Ovary (tissue), 9 donors: ENCODE measurements around the gene RRP7A. TPM values are rescaled to one million over a fixed set of nuclear protein-coding genes. Genes with fewer than 3 reads are reported as not detected.
"Not testable (repeated sequence)": the region's sequence is repeated elsewhere in the genome, so short reads cannot be mapped to it uniquely, and the experiment has no call there.

ENCODE experiments used
- DNase-seq, 5 donors: peaks; one replicate each; pipeline ENCODE4 v3.0.0-alpha.2; 2019 to 2020
- H3K27ac ChIP-seq, 2 donors: fragments of 200-600 bp; one replicate each; pipeline versions ENCODE4 v1.5.1 to v1.8.0; 2019 to 2022
- H3K27me3 ChIP-seq: fragments of 200-600 bp; one replicate; pipeline ENCODE4 v1.8.0; 2022
- H3K36me3 ChIP-seq: fragments of 200-600 bp; sonication (generic); one replicate; pipeline ENCODE4 v1.5.1; 2019
- H3K4me1 ChIP-seq: one replicate; pipeline ENCODE4 v1.8.1; 2013; ENCODE audit warnings: mild to moderate bottlenecking, moderate library complexity; ENCODE audit not compliant: insufficient read depth
- H3K4me3 ChIP-seq: fragments of 200-600 bp; sonication (generic); one replicate; pipeline ENCODE4 v1.5.1; 2017
- H3K9me3 ChIP-seq, 2 donors: fragments of 200-600 bp in 1 of 2; sonication (generic) in 1 of 2; one replicate each; pipeline versions ENCODE4 v1.5.1 to v1.8.1; 2013 to 2019; ENCODE audit warnings: mild to moderate bottlenecking in 1 of 2, moderate library complexity in 1 of 2
- CTCF ChIP-seq, 3 donors: fragments of 450-650 bp in 2 of 3; fragments of 200-600 bp in 1 of 3; IDR thresholded peaks; one replicate each; pipeline versions ENCODE4 v1.5.1 to v1.8.0; 2016 to 2022; ENCODE audit warnings: antibody characterized with exemption in 3 of 3, mild to moderate bottlenecking in 1 of 3
- EP300 ChIP-seq: sonication (generic); formaldehyde crosslinking; IDR thresholded peaks from one replicate; pipeline ENCODE4 v1.6.1; 2017; ENCODE audit warnings: antibody characterized with exemption
- POLR2A ChIP-seq: fragments of 450-650 bp; IDR thresholded peaks from one replicate; pipeline ENCODE4 v1.6.1; 2017; ENCODE audit warnings: antibody characterized with exemption, mild to moderate bottlenecking, moderate library complexity
- WGBS, 3 donors: extraction: QIAGEN DNeasy Blood & Tissue Kit in 1 of 3; methylation state at CpG; one replicate each; pipeline versions ENCODE4 v1.1.5 to v1.1.7; 2013 to 2017; 5-methylcytosine and 5-hydroxymethylcytosine counted together
- intact Hi-C, 4 donors: fragments of 100-400 bp; cut with DNase I; formaldehyde crosslinking; loops; one replicate each; pipeline versions ENCODE4 v1.11.0 to v1.15.1; 2022 to 2023
- polyA plus RNA-seq, 2 donors: library from polyadenylated mRNA; stranded (reverse); fragments of 200-250 nt in 1 of 2; fragments of 350-450 nt in 1 of 2; fragmentation: Illumina TruSeq in 1 of 2; extraction: RNeasy Lipid Tissue Mini Kit (QIAGEN cat#74804) in 1 of 2; gene quantifications; one replicate each; pipeline ENCODE4 v1.2.3, GENCODE V29; 2013 to 2014
- total RNA-seq, 7 donors: library from RNA; depleted of rRNA in 2 of 7; stranded (reverse); fragments of >200 nt in 2 of 7; fragmentation: NEBNext Ultra II Directional in 3 of 7; extraction: Animal tissue kit (Norgen Biotek cat#: 25700) in 3 of 7; gene quantifications; one replicate each; pipeline versions ENCODE4 v1.1.0 to v1.2.4, GENCODE V29; 2016 to 2023
- donor health status: DM: no; HTN: no; CAD: no; lungs with moderate emphysema.
- donor health status: DM: no; HTN: no; CAD: no.
- donor health status: Bipolar disorder and iron deficiency.
- donor health status: DM: yes; HTN: yes; CAD: no.
- donor health status: DM: no; HTN: no; CAD: no.
- donor health status: DM: yes; HTN: yes; CAD: no.

Gene RRP7A
- total and polyA plus RNA-seq, 9 donors = 9.3 to 43.9 (median 35.6) TPM

GRCh38 chr22:42553475-42554361 lies 34.1 kb upstream of the RRP7A start, which contains the start of gene SERHL2:
SERHL2 (plus strand) TSS chr22:42553956; CDS start chr22:42554021, 65 bp downstream.
- no peaks in the 10 kb centered on the region for H3K9me3 ChIP-seq
- H3K27me3 ChIP-seq = no peaks in the 10 kb centered on the region
- intact Hi-C loops = no loop called here
- peak; percentile 91 to 94 (median 93) for DNase-seq
- H3K36me3 ChIP-seq = no peaks in the 10 kb centered on the region
- 0 to 2% (median 1%) methylated on average over 50 to 75 of the region's 75 CpGs for WGBS, 3 donors
- TF ChIP-seq POLR2A = no peak
- no peak for TF ChIP-seq CTCF (IDR thresholded peaks at IDR 0.05)
- no peak for TF ChIP-seq EP300
- peak within 1 kb of the TSS; percentile 50 for H3K4me3 ChIP-seq
- no peaks in the 10 kb centered on the region for H3K4me1 ChIP-seq
- H3K27ac ChIP-seq = peak within 1 kb of the TSS in 1 of 2 donors; percentile 73

GRCh38 chr22:42552294-42552647 lies 32.7 kb upstream of the RRP7A start:
- H3K4me3 ChIP-seq, H3K36me3 ChIP-seq, DNase-seq, H3K27me3 ChIP-seq, H3K27ac ChIP-seq, intact Hi-C loops, H3K9me3 ChIP-seq, H3K4me1 ChIP-seq: not testable (repeated sequence)
- 89 to 92% (median 90%) methylated on average over 6 of the region's 6 CpGs for WGBS, 3 donors

GRCh38 chr22:42549331-42550060 lies 29.9 kb upstream of the RRP7A start:
- Histone ChIP-seq H3K9me3 (no peaks in the 10 kb centered on the region), H3K27ac (no peak overlapping the region), H3K4me1 (no peaks in the 10 kb centered on the region), H3K36me3 (no peaks in the 10 kb centered on the region), H3K4me3 (no peak overlapping the region), H3K27me3 (no peaks in the 10 kb centered on the region)
- 50 to 54% (median 52%) methylated on average over 11 of the region's 11 CpGs for WGBS, 3 donors
- no peak for DNase-seq
- no peak for TF ChIP-seq EP300
- intact Hi-C loops = no loop called here

GRCh38 chr22:42548597-42549330 lies 29.2 kb upstream of the RRP7A start:
- H3K4me3 ChIP-seq = no peak overlapping the region
- no peaks in the 10 kb centered on the region for H3K4me1 ChIP-seq
- intact Hi-C loops = no loop called here
- no peaks in the 10 kb centered on the region for H3K36me3 ChIP-seq
- H3K27ac ChIP-seq = no peak overlapping the region
- no peaks in the 10 kb centered on the region for H3K9me3 ChIP-seq
- WGBS, 3 donors = 85 to 87% (median 86%) methylated on average over 19 of the region's 19 CpGs
- no peak for DNase-seq
- no peaks in the 10 kb centered on the region for H3K27me3 ChIP-seq
- TF ChIP-seq EP300 (no peak), CTCF (IDR thresholded peaks at IDR 0.05) (no peak), POLR2A (no peak)

- 46 to 49% (median 48%) methylated on average over 6 of the region's 6 CpGs for WGBS, 3 donors
These were observed 28.5 kb upstream of the RRP7A start for GRCh38 chr22:42548126-42548525.

More at GRCh38 chr22:42548126-42548525, 28.5 kb upstream of the RRP7A start:
- DNase-seq, H3K27ac ChIP-seq, H3K9me3 ChIP-seq, H3K36me3 ChIP-seq, H3K27me3 ChIP-seq, H3K4me1 ChIP-seq, H3K4me3 ChIP-seq, intact Hi-C loops: not testable (repeated sequence)
